AG04449 (cell line): ENCODE measurements around the gene RNF115.
"Not testable (repeated sequence)": the region's sequence is repeated elsewhere in the genome, so short reads cannot be mapped to it uniquely, and the experiment has no call there.

Experiments used
- CTCF ChIA-PET: fragments of 350-600 bp; formaldehyde crosslinking; extraction: SDS; loops from one replicate; lab custom pipeline; 2021; ENCODE audit warnings: antibody characterized with exemption; lab: Yijun Ruan, JAX
- POLR2A ChIA-PET: fragments of 400-600, 350-600 bp; formaldehyde crosslinking; extraction: SDS; loops from one replicate; lab custom pipeline; 2020; ENCODE audit warnings: antibody characterized with exemption, inconsistent platforms; lab: Yijun Ruan, JAX
- DNase-seq: peaks from one replicate; pipeline ENCODE4 v3.0.0-alpha.2; 2010; ENCODE audit warnings: low read depth, low spot score
- H3K4me3 ChIP-seq: 2 replicates; pipeline ENCODE4 v1.5.1; 2011; ENCODE audit warnings: low read depth, mild to moderate bottlenecking, control low read depth, low read length
- TF ChIP-seq, protein P1 (sequence below): IDR thresholded peaks from one replicate; pipeline ENCODE4 v1.5.1; 2011; ENCODE audit warnings: mild to moderate bottlenecking, moderate library complexity, low read length, control low read depth, inconsistent platforms; ENCODE audit not compliant: insufficient read depth; ENCODE audit errors: missing control alignments

The RNF115 gene

DNA sequence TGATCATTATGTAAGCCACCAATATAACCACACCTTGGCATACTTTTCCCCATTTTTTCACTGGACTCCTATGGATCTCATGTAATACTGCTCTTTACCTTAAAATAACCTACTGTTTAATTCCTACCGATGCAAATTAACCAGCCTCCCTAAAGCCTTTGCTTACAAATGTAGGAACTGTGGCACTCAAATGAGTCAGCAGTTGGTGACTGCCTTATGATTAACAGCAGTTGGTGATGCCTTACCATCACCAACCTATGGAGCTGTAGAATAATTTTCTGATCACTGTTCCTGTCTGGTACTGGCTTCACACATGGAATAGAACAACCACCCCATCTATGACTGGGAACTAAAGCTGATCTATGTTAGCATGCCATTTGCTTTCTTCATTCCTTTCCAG is 13.8 kb upstream of the RNF115 start:
- TF ChIP-seq, protein P1, sequence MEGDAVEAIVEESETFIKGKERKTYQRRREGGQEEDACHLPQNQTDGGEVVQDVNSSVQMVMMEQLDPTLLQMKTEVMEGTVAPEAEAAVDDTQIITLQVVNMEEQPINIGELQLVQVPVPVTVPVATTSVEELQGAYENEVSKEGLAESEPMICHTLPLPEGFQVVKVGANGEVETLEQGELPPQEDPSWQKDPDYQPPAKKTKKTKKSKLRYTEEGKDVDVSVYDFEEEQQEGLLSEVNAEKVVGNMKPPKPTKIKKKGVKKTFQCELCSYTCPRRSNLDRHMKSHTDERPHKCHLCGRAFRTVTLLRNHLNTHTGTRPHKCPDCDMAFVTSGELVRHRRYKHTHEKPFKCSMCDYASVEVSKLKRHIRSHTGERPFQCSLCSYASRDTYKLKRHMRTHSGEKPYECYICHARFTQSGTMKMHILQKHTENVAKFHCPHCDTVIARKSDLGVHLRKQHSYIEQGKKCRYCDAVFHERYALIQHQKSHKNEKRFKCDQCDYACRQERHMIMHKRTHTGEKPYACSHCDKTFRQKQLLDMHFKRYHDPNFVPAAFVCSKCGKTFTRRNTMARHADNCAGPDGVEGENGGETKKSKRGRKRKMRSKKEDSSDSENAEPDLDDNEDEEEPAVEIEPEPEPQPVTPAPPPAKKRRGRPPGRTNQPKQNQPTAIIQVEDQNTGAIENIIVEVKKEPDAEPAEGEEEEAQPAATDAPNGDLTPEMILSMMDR, result no peak
- DNase-seq, result no peak
- ChIA-PET CTCF (interaction anchor here (0.6 to 2.1 kb wide), 3 partner anchors 9 to 196 kb away, joined by 3 to 14 read pairs (median 5); partner anchors contain the start of gene NUDT17), POLR2A (no interaction called here)
- H3K4me3 ChIP-seq, result no peak overlapping the region

DNA sequence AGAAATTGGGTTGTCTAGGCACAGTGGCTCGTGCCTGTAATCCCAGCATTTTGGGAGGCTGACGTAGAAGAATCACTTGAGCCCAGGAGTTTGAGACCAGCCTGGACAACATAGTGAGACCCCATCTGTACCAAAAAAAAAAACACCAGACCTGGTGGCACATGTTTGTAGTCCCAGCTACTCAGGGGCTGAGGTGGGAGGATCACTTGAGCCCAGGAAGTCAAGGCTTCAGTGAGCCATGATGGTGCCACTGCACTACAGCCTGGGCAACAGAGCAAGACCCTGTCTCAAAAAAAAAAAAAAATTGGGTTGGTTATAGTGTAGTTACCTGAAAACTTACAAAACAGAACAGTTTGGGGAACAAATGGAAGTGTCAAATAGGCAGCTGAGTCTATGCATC is 6.9 kb upstream of the RNF115 start:
- POLR2A ChIA-PET, result interaction anchor here (0.7 kb wide), 1 partner anchor 62 kb away, joined by 3 read pairs; no protein-coding TSS in a partner anchor
- CTCF ChIA-PET, result interaction anchor here (1.1 to 8.6 kb wide), 2 partner anchors 16 to 110 kb away, joined by 4 to 136 read pairs; partner anchors contain the start of gene NUDT17
- DNase-seq, H3K4me3 ChIP-seq: not testable (repeated sequence)

DNA sequence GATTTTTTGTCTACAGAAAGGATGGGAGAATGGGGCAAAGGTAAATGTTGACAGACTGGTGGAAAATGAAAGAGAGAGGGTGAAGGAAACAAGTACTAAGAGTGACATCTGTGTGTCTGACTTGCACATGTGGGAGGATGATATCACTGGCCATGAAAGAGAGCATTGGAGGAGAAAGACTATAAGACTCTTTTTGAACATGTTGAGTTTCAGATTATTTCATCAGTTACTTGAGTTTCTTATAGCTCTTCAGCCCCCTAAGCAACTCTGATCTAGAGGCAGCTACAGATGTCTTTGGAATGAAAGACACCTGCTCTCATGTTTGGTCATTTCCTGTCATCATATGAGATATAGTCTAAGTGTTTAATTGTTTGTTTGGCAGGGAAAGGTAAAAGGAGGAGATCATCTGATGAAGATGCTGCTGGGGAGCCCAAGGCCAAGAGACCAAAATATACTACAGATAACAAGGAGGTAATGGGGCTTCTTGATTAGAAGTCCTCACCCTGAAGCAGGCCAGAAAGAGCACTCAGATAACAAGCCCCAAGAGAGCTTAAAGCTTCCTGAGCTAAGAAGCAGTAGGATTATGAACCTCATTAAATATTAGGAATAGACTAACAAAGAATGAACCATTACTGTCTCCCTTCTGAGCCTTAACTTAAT is 4.6 kb upstream of the RNF115 start:
- POLR2A ChIA-PET, result interaction anchor here (0.6 kb wide), 1 partner anchor 17 kb away, joined by 5 read pairs; no protein-coding TSS in a partner anchor
- no peak for DNase-seq
- CTCF ChIA-PET, result interaction anchor here (0.8 to 8.6 kb wide), 4 partner anchors 12 to 205 kb away, joined by 3 to 136 read pairs (median 7); partner anchors contain the start of gene NUDT17
- H3K4me3 ChIP-seq, result no peak overlapping the region
- TF ChIP-seq, protein P1, result no peak

DNA sequence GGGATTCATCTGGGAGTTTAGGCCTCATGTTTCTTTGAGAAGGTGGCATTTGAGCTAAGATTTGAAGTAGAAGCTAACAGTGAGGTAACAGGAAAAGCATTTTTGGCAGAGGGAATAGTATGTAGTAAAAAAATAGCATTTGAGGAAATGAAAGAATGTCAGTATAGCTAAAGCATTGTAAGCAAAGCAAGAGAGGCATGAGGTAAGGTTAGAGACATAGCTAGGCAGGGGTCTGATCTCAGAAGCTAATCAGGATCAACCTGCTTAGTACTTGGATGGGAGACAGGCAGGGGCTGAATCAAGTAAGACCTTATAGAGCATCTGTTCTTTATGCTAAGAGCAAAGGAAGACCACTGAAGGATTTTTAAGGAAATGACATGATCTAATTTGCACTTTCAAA is 4.1 kb upstream of the RNF115 start:
- CTCF ChIA-PET, result interaction anchor here (1.2 to 8.6 kb wide), 3 partner anchors 13 to 107 kb away, joined by 4 to 136 read pairs (median 10); partner anchors contain the start of gene NUDT17
- POLR2A ChIA-PET, result interaction anchor here (0.6 kb wide), 1 partner anchor 17 kb away, joined by 5 read pairs; no protein-coding TSS in a partner anchor
- TF ChIP-seq, protein P1, result no peak
- no peak for DNase-seq
- H3K4me3 ChIP-seq, result no peak overlapping the region

DNA sequence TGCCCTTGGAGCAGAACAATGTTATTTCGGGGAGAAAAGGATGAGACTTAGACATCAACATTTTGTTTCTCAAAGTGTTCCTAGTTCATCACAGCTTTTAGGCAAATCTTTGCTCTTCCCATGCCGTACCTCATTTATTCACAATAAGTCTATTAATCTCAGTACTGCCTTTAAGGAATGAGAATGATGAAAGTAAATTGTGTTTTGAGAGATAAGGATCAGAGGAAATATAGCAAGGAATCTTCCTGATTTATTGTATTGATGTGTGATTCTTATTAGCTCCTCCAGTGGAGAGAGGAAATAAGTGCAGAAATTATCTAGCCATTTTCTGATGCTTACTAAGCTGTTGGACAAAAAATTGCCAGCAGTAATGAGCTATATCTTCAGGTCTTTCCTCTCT is 2.1 kb upstream of the RNF115 start:
- ChIA-PET POLR2A (no interaction called here), CTCF (interaction anchor here (0.9 to 8.6 kb wide), 6 partner anchors 21 to 190 kb away, joined by 3 to 136 read pairs (median 4); partner anchors contain the start of gene NUDT17)
- DNase-seq, result no peak
- no peak overlapping the region for H3K4me3 ChIP-seq
- TF ChIP-seq, protein P1, result no peak

DNA sequence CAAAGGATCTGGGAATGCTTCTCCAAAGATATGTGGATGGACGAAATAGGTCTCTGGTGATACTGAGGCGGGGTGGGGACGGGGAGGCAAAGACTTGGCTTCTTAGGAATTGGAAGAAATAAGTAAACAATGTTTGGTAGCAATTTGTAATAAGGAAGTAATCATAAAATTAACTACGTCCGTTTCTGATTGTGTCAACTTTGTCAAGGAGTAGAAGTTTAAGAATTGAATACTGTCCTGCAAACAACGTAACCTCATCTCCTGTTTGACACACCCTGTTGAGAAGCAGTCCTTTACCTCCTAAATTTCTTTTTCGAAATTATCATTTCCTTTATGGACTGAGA is 576 bp upstream of the RNF115 start:
- TF ChIP-seq, protein P1, result no peak
- H3K4me3 ChIP-seq, result peak overlapping the region; percentile 82
- ChIA-PET CTCF (interaction anchor here (0.8 to 8.6 kb wide), 6 partner anchors 10 to 104 kb away, joined by 3 to 136 read pairs (median 5); partner anchors contain the start of gene NUDT17), POLR2A (interaction anchor here (0.6 to 1.7 kb wide), 4 partner anchors 21 to 96 kb away, joined by 5 to 17 read pairs (median 7); partner anchors contain the start of genes NUDT17 and PIAS3)
- no peak for DNase-seq

DNA sequence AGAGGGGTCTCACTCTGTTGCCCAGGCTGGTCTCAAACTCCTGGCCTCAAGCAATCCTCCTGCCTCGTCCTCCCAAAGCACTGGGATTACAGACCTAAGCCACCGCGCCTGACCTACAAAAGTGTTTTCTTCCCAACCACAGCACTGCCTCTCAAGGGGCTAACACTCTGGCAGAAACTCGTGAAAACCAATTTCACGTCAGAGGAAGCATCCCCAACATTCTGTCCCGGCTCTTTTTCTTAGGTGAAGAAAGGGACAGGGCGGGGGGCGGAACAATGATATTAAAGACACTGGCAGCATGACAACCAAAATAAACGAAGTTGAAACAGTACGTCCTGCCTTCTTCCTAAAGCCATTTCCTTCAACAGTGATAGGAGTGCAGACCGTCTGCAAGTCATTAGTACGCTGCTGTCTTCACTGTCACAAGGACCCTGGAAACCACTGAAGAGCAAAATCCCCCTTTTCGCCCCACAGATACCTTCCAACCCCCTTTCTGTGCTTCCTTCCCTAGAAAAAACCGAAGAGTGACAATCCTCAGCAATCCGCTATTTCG is 1.0 kb downstream of the RNF115 start:
- peak overlapping the region; percentile 36 for H3K4me3 ChIP-seq
- POLR2A ChIA-PET, DNase-seq, CTCF ChIA-PET: not testable (repeated sequence)

DNA sequence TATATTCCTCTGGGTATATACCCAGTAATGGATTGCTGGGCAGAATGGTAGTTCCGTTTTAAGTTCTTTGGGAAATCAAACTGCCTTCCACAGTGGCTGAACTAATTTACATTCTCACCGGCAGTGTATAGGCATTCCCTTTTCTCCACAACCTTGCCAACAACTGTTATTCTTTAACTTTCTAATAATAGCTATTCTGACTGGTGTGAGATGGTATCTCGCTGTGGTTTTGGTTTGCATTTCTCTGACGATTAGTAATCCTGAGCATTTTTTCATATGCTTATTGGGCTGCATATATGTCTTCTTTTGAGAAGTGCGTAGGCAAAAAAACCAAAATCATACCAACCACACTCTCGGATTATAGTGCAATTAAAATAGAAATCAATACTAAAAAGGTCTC is 5.8 kb downstream of the RNF115 start:
- peak; percentile 36 for DNase-seq
- H3K4me3 ChIP-seq, CTCF ChIA-PET, POLR2A ChIA-PET: not testable (repeated sequence)

- CTCF ChIA-PET, DNase-seq, POLR2A ChIA-PET: not testable (repeated sequence)
These were observed 10.7 kb downstream of the RNF115 start for GRCh38 chr1:145812977-145813810.

More at GRCh38 chr1:145812977-145813810, 10.7 kb downstream of the RNF115 start:
- not testable (repeated sequence) for H3K4me3 ChIP-seq
